Nephron (organoid): ENCODE measurements around the gene KLHL29.

Experiments
- H3K27ac Mint-ChIP-seq, 3 experiments: 2 replicates each; pipeline ENCODE4 v1.8.0; 2020; ENCODE audit warnings: mixed read lengths in 3 of 3, mild to moderate bottlenecking in 2 of 3, moderate library complexity in 1 of 3
- H3K27me3 Mint-ChIP-seq: 2 replicates; pipeline ENCODE4 v1.8.0; 2021; ENCODE audit warnings: low read depth, mild to moderate bottlenecking, moderate library complexity, mixed read lengths
- H3K36me3 Mint-ChIP-seq: 2 replicates; pipeline ENCODE4 v1.8.0; 2020; ENCODE audit warnings: low read depth, mixed read lengths
- H3K4me1 Mint-ChIP-seq: 2 replicates; pipeline ENCODE4 v1.8.0; 2020; ENCODE audit warnings: mixed read lengths
- H3K4me3 Mint-ChIP-seq, 3 experiments: 2 replicates each; pipeline ENCODE4 v1.8.0; 2020; ENCODE audit warnings: mild to moderate bottlenecking in 3 of 3, mixed read lengths in 3 of 3, moderate library complexity in 2 of 3
- H3K9me3 Mint-ChIP-seq: 2 replicates; pipeline ENCODE4 v1.8.0; 2020; ENCODE audit warnings: mixed read lengths
- TF ChIP-seq, protein P1 (sequence below), 3 experiments: fragments of 200-600 bp; sonication (generic); IDR thresholded peaks; one replicate each; pipeline ENCODE4 v1.5.0; 2021; ENCODE audit warnings: antibody characterized with exemption in 3 of 3; ENCODE audit not compliant: unreplicated experiment in 3 of 3

KLHL29 gene

DNA sequence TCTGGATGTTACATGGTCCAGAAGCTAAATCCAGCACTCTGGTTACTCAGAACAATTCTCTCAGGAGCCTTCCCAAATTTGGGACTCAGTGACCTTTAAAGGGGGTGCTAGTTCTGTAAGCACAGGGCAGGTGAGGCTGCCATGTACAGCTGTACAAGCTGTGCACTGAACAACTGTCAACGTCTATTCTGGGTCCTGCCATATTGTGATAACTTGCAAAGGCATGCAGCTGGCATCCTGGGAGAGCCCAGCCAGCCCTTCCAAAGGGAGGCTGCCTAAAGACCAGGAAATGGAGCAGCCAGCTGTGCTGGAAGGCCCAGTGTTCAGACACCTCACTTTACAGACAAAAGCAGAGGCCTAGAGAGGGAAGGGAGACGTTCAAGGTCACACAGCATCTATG, 204.8 kb downstream of the KLHL29 start:
- Mint-ChIP-seq H3K4me1 (peaks cover 80% of the 10 kb centered on the region), H3K27me3 (peaks cover 49% of the 10 kb centered on the region), H3K36me3 (no peaks in the 10 kb centered on the region), H3K4me3 (no peak overlapping the region), H3K27ac (peak overlapping the region; percentile 46 to 69 (median 56)), H3K9me3 (no peaks in the 10 kb centered on the region)
- TF ChIP-seq, protein P1, sequence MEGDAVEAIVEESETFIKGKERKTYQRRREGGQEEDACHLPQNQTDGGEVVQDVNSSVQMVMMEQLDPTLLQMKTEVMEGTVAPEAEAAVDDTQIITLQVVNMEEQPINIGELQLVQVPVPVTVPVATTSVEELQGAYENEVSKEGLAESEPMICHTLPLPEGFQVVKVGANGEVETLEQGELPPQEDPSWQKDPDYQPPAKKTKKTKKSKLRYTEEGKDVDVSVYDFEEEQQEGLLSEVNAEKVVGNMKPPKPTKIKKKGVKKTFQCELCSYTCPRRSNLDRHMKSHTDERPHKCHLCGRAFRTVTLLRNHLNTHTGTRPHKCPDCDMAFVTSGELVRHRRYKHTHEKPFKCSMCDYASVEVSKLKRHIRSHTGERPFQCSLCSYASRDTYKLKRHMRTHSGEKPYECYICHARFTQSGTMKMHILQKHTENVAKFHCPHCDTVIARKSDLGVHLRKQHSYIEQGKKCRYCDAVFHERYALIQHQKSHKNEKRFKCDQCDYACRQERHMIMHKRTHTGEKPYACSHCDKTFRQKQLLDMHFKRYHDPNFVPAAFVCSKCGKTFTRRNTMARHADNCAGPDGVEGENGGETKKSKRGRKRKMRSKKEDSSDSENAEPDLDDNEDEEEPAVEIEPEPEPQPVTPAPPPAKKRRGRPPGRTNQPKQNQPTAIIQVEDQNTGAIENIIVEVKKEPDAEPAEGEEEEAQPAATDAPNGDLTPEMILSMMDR (IDR thresholded peaks at IDR 0.05; ENCODE audit: unreplicated experiment in 3 of 3): no peak

GRCh38 chr2:23590241-23590869, 205.4 kb downstream of the KLHL29 start:
- TF ChIP-seq, protein P1 (IDR thresholded peaks at IDR 0.05; ENCODE audit: unreplicated experiment in 3 of 3): no peak
- Mint-ChIP-seq H3K4me3 (no peak overlapping the region), H3K27ac (peak overlapping the region; percentile 46 to 69 (median 56)), H3K27me3 (peaks cover 46% of the 10 kb centered on the region), H3K4me1 (peaks cover 80% of the 10 kb centered on the region), H3K36me3 (no peaks in the 10 kb centered on the region), H3K9me3 (no peaks in the 10 kb centered on the region)

DNA sequence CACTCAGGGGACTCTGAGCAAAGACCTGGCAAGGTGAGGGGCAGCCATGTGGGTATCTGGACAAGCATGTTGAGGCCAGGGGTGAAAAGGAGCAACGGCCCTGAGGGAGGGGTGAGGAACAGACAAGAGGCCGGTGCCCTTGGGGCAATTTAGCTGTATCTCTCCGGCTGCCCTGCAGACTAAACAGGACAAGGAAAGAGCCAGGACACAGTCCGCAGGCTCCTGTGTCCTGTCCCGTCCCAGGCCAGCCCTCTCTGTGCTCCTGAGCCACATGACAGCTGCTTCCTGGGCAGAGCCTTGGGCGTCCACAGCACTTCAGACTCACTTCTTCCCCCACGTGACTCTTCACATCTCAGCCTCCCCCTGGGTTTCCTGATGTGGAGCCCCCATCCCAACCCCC, 206.1 kb downstream of the KLHL29 start:
- TF ChIP-seq, protein P1 (IDR thresholded peaks at IDR 0.05; ENCODE audit: unreplicated experiment in 3 of 3): no peak
- Mint-ChIP-seq H3K27ac (peak overlapping the region; percentile 46 to 69 (median 56)), H3K4me3 (no peak overlapping the region), H3K36me3 (no peaks in the 10 kb centered on the region), H3K4me1 (peaks cover 81% of the 10 kb centered on the region), H3K9me3 (no peaks in the 10 kb centered on the region), H3K27me3 (peaks cover 43% of the 10 kb centered on the region)

- Mint-ChIP-seq H3K9me3 (no peaks in the 10 kb centered on the region), H3K27ac (peak overlapping the region in 1 of 3 experiments; percentile 55), H3K4me1 (peaks cover 83% of the 10 kb centered on the region), H3K4me3 (no peak overlapping the region), H3K27me3 (peaks cover 35% of the 10 kb centered on the region), H3K36me3 (no peaks in the 10 kb centered on the region)
- TF ChIP-seq, protein P1 (IDR thresholded peaks at IDR 0.05; ENCODE audit: unreplicated experiment in 3 of 3): no peak
These were observed 207.2 kb downstream of the KLHL29 start for GRCh38 chr2:23592061-23592685.

- H3K27ac Mint-ChIP-seq: peak overlapping the region; percentile 46 to 73 (median 65)
- peaks cover 33% of the 10 kb centered on the region for H3K27me3 Mint-ChIP-seq
- peaks cover 79% of the 10 kb centered on the region for H3K4me1 Mint-ChIP-seq
- H3K9me3 Mint-ChIP-seq: no peaks in the 10 kb centered on the region
- TF ChIP-seq, protein P1 (IDR thresholded peaks at IDR 0.05; ENCODE audit: unreplicated experiment in 3 of 3): no peak
- no peak overlapping the region for H3K4me3 Mint-ChIP-seq
- H3K36me3 Mint-ChIP-seq: no peaks in the 10 kb centered on the region
These were observed 208.1 kb downstream of the KLHL29 start for GRCh38 chr2:23592898-23593751.
